SIG-M5 (cell line): ENCODE data around the gene WFIKKN1.

Experiments
- DNase-seq: peaks from one replicate; lab custom pipeline; 2025; lab: John Stamatoyannopoulos, UW

The WFIKKN1 gene

DNA sequence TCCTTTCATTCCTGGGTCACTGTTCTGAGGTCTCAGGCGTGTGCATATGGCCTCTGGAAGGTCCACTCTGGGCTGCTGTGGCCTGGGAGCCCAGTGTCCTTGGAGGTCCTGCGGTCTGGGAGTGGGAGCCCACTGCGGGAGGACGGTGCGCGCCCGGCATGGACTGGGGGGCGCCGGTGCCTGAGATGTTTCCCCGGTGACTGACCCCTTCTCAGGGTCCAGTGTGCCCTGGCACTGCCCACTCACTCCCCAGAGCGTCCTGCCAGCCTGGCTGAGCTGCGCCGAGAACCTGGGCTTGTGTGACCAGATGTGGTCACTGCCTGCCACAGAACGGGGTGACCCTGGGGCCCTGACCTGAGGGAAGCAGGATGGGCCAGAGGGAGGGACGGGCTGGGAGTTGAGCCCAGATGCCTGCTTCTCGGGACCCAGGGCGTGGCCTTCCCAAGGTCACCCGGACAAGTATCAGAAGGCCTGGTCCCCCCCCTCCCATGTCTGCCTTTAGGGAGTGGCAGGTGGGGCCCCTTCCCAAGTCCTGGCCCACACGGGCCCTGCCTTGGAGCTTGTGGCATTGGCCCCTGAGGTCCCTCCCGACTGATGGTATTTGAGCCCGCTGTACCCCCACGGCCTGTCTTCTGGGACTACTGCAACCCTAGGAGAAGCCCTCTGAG is 43.6 kb downstream of the WFIKKN1 start:
- DNase-seq, result no peak

DNA sequence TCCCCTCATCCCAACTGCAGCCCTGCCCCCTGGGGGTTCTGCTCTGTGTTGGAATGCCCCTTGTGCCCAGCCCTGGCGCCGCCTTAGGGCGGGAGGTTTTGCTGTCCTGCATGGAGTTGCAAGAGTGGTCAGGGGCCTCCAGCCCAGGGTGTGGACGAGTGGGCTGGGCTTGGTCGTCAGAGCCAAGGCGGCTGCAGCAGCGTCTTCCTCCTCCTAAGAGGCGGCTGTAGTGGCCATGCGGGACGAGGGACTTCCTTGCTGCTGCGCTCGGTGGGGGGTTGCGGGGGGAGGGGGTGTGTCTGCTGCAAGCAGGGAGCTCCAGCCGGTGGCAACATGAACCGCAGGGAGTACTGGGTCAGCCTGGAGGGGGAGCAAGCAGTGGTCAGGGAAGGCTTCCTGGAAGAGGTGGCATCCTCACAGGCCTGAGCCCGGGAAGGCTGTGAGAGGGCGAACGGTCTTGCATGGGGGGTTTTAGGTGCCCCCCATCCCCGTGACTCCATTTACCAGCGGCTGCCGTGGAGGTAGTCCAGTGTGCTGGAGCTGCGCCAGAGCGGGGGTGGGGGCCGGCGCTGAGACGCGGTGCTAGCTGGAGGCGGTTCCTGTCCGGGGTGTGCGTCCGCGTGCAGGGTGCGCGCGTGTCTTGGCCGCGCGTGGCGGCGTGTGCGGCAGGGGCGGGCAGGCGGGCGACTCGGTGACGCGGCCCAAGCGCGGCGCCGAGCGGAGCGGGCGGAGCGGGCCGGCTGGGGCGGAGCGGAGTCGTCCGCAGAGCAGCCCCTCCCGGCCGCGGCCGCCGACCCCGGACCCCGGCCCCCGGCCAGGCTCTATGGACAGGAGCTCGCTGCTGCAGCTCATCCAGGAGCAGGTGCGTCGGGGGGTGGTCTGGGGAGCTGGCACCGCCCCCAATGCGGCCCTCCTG is 44.4 kb downstream of the WFIKKN1 start, which contains the start of gene RHBDL1:
TSS of gene RHBDL1 (plus strand) at position 704 of the 916 bp plus-strand sequence. CDS start at position 824, 120 bp downstream.
- DNase-seq, result no peak

GRCh38 chr16:675884-676564 is 45.2 kb downstream of the WFIKKN1 start:
- no peak for DNase-seq

DNA sequence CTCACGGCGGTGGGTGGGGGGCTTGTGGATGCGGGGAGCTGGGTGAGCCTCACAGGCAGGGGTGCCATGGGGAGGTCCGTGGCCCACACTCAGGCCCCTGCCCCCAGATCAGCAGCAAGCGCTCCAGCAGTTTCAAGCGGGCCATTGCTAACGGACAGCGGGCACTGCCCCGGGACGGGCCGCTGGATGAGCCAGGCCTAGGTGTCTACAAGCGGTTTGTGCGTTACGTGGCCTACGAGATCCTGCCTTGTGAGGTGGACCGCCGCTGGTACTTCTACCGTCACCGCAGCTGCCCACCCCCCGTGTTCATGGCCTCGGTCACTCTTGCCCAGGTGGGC is 45.7 kb downstream of the WFIKKN1 start:
- DNase-seq, result no peak

GRCh38 chr16:676913-677312 is 46.1 kb downstream of the WFIKKN1 start:
- no peak for DNase-seq

GRCh38 chr16:677316-678190 is 46.8 kb downstream of the WFIKKN1 start:
- no peak for DNase-seq

DNA sequence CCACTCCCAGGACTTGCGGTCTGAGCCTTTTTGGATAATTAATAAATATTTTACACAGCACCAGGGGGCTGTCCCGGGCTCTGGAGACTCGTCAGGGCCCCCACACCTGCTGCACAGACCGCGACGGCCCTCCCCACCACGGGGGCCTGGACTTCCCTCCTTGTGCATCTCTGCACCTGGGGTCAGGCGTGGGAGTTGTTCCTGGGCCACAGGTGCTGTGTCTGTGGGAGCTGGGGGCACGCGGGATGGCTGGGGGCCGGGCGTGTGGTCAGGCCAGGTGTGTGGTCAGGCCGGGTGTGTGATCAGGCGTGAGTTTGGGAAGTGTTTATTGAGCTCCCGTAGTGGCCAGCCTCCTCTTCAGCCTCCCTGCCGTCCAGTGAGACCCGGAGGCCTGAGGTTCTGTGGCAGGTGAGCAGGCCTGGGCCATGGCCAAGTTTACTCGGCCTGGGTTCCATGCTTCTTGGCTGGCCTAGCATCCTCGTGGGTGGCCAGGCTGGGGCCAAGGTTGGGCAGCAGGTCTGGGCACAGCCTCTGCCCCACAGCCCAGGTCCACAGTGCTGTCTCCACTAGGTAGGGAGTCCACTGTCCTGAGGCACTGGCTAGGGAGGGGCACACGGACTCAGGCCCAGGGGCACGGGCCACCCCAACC is 47.5 kb downstream of the WFIKKN1 start:
- no peak for DNase-seq

- no peak for DNase-seq
These were observed 48.4 kb downstream of the WFIKKN1 start for GRCh38 chr16:678858-679813.

DNA sequence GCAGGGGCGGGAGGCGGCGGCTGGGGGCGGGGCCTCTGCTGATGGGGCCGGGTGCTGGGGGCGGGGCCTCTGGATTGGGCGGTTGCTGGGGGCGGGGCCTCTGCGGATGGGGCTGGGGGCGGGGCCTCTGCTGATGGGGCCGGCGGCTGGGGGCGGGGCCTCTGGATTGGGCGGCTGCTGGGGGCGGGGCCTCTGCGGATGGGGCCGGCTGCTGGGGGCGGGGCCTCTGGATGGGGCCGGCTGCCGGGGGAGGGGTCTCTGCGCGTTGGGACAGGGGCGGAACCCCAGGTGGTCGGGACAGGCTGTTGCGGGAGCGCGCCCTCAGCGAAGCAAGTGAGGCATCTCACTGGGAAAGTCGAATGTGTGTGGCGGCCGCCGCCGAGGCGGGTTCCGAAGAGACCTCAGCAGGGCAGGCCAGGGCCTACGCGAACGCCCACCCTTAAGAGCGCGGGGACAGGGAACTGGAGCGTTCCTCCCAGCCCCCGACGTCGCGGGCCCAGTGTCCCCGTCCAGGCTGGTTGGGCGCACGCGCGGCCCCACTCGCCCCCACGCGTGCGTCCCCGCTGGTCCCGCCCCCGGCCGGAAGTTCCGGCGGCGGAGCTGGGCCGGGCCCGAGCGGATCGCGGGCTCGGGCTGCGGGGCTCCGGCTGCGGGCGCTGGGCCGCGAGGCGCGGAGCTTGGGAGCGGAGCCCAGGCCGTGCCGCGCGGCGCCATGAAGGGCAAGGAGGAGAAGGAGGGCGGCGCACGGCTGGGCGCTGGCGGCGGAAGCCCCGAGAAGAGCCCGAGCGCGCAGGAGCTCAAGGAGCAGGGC is 49.2 kb downstream of the WFIKKN1 start, which contains the start of gene STUB1:
TSS of gene STUB1 (plus strand) at position 597 of the 811 bp plus-strand sequence. CDS start at position 713, 116 bp downstream.
- DNase-seq, result no peak

DNA sequence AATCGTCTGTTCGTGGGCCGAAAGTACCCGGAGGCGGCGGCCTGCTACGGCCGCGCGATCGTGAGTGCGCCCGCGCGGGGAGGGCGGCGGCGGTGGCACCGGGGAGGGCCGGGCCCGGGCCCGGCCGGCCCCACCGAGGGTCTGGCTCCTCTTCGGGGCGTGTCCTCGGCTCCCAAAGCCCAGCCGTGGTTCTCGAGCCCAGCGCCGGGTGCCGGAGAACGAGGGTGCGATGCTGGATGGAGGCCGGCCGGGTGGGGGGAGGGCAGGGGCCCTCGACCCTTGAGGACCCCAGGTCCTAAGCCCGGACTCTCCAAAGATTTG is 49.8 kb downstream of the WFIKKN1 start:
- no peak for DNase-seq

- no peak for DNase-seq
These were observed 50.4 kb downstream of the WFIKKN1 start for GRCh38 chr16:680967-681745.

GRCh38 chr16:681746-682427 is 51.1 kb downstream of the WFIKKN1 start:
- DNase-seq, result no peak

GRCh38 chr16:682493-683395 is 52.0 kb downstream of the WFIKKN1 start:
- no peak for DNase-seq

DNA sequence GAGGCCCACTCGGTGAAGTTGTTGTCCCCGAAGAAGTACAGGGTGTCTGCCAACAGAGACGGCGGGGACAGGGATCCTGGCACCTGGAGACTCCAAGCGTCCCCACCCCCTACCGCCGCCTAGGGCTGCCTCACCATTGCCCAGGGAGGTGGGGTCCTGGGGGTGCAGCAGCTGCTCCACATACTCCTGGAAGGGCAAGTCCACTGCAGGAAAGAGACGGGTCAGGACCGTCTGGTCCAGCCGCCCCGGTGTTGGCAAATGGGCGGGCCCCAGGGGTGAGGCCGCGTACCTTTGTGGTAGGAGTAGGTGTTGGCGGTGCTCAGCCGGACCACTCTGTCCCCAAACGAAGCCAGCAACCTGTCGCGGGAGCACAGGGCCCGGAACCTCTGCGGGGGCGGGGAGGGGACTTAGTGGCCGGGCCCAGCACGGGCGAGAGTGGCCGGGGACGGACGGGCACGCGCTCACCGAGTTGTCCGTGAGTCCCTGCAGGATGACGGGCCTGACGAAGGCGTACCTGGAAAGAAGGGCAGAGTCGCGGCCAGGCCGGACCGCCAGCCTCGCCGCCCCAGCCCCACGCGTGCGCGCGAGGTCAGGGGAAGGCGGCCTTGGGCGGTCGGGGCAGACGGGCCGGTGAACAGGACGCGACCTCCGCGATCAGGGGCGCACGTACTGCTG is 52.7 kb downstream of the WFIKKN1 start:
- no peak for DNase-seq
